GM18867 (cell line): ENCODE data around the gene ADCY3.
"Not testable (repeated sequence)": the region's sequence is repeated elsewhere in the genome, so short reads cannot be mapped to it uniquely, and the experiment has no call there.

Source experiments
- ATAC-seq: cut with Tn5 transposase; IDR thresholded peaks from one replicate; pipeline ENCODE4 v1.9.1; 2021; ENCODE audit warnings: mild to moderate bottlenecking, moderate library complexity; ENCODE audit not compliant: unreplicated experiment

The ADCY3 gene

GRCh38 chr2:24852431-24853020 lies 67.5 kb downstream of the ADCY3 start:
- ATAC-seq = no peak

GRCh38 chr2:24852026-24852425 lies 68.0 kb downstream of the ADCY3 start:
- ATAC-seq = no peak

DNA sequence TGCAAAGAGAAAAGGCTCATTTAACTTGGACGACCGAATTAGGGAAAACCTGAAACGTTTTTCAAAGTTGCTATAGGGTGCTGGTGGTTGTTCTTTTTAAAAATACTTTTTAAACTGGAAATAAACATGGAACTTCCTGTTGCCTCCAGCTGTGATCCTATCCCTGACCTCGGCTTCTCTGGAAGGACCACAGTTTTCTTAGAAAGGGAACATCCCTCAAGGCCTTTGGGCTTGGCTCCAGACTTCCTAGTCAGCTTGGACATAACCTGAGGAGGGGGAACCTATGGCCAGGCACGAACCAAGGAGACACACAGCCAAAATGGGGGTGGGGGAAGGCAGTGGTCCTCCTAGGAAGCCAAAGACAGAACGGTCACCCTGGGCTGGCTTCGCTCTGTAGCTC lies 69.1 kb downstream of the ADCY3 start:
- ATAC-seq = no peak

DNA sequence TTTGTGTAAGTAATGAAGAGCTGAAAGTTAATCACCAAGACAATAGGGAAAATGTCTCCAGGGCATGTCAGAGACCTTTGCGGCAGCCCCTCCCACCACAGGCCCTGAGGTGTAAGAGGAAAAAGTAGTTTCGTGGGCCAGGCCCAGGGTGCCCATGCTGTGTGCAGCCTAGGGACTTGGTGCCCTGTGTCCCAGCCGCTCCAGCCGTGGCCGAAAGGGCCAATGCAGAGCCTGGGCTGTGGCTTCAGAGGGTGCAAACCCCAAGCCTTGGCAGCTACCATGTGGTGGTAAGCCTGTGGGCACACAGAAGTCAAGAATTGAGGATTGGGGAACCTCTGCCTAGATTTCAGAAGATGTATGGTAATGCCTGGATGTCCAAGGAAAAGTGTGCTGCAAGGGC lies 74.3 kb downstream of the ADCY3 start:
- no peak for ATAC-seq

DNA sequence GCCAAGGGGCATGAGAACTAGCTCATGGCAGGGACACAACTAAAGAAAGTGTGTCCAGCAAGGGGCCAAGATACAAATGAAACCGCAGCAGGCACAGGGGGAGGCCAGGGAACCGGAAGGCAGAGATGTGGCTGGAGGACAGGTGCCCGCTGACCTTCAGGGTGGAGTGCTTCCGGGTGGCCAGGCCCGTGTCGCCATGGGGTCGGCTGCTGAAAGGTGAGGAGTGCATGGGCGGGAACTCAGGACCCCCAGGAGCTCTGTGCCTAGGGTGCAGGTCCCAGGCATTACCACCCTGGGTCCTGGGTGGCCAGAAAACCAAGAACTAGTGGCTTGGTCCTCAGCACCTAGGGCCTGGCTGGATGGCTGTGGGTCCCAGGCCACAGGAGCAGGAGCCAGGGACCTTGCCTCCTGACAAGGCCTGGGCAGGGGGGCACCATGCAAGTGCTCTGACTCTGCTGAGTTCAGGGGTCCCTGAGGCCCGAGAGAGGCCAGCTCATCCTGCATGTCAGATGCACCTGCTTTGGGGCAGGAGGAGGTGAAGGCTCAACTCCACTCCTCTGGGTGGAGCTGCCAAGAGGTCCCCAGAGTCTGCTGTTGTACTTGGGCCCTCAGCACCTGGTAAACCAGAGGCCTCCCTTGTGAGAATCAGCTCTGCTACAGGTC lies 75.9 kb downstream of the ADCY3 start:
- no peak for ATAC-seq

GRCh38 chr2:24843330-24843860 lies 76.6 kb downstream of the ADCY3 start:
- no peak for ATAC-seq

DNA sequence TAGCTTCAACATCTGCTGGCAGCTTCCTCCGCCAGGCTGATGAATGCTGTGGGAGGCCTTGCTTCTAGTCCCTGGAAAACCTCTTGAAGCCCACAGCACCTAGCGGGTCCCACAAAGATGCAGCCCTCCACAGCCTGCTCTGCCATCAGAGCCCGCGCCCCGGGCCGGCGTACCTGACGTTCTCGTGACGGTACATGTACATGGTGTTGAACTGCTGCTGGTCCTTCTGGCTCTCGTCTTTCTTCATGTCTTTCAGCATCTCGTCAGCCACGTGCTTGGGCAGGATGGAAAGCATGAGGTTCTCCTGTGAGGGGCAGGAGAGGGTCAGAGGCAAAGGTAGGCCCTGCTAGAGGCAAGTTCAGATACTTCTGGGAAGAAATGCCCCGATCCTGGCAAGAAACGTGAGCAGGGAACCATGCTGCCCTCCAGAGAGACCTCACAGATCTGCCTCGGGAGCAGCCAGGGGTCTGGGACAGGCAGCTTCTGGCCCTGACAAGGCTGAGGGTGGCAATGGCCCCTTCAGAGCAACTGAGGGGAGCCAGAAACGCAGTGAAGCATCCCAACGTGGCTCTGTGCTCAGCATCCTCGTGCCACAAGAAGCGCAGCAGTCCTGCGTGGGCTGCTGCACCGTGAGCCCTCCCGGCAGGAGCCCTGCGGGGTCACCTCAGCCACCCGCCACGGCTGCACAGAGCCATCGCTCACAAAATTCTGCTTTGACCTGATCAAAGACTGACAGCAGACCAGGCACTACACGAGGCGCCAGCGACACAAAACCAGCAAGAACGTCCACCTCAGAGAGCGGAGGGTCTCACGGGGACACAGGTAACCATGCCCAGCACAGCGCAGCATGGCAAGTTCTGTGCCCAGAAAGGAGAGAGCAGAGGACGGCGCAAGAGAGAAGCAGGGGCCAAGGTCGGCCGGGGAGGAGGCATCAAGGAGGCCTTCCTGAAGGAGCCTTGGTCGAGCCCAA lies 77.7 kb downstream of the ADCY3 start:
- no peak for ATAC-seq

DNA sequence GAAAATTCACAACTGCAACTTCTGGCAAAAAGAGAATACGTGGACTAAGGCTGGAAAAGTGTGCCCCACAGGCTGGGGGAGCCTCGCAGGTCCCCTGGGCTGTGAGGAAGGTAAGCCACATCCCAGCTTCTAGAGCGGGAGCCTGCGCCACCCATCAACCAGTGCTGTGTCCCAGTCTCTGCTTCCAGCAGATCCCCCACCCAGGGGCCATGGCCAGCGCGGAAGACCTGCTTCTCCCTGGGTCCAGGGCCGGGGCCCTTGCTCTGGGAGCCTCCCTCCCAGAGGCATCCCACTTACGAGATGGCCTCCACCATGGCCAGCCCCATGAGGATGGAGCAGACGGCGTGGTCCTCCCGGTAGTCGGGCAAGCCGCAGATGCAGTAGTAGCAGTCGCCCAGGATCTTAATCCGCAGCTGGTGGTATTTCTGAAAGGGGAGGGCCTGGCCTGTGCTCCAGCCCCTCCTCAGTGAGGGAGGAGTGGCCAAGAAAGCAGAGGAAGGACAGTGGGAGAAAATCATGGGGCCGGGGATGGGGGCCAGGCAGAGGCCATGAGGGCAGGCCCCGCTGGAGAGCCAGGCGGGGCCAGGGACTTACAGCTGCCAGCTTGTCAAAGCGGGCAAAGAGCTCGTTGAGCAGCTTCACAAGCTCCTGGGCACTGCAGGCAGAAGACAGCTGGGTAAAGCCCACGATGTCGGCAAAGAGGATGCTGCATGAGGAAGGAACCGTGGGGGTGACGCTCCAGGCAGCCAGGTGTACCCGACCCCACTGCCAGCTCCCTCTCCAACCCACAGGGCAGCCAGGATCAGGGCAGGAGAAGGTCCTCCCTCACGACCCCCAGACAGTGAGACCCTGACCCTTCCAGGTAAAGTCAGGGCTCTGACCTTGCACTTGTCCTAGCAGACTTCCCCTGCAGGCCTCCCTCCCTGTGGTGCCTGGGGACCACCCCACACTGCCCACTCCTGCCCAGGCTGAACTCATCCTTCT lies 78.8 kb downstream of the ADCY3 start:
- no peak for ATAC-seq

DNA sequence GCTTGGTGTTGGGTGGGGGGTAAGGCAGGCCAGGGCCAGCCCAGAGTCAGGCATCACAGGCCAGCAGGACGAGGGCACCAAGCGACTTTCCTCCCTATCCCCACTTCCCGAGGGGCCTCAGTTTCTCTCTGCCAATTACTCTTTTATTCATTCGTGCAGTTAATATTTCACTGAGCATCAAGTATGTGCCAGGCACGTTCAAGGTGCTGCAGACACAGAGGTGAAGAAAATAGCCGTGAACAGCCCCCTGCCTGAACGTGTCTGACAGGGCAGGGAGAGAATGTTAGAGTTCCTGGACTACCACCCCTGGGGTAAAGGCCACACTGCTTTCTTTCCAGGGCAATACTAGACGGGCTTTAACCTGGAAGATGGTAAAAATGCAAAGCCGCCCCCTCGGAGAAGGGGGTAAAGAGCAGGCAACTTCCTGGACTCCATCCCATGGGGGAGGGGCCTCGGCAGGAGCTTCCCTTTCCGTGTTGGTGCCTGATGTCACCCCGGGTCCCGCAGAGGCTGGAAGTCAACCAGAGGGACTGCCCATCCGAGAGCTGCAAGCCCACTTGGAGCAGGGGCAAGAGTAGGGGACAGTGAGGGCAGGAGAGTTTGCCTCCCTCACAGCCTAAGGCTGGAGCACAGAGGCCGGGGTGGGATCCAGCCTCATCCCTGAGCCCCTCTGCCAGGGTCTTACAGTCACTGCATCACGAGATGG lies 79.7 kb downstream of the ADCY3 start:
- no peak for ATAC-seq

DNA sequence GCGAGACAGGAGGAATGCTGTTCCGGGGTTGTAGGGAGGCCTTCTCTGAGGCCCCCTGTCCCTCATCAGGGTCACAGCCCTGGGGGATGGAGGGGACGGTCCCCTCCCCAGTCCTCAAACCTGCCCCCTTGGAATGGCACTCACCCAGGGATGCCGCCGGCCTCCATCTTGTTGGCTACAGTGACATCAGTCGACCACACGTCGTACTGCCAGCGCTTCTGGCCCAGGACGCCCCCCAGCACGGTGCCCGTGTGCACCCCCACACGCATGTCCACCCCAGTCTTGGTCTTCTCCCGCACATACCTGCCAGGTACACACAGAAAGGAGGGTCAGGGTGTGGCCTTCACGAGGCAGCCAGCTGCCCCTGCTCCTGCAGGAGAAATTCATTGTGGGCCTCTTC lies 80.3 kb downstream of the ADCY3 start:
- ATAC-seq = no peak

GRCh38 chr2:24838541-24838940 lies 81.5 kb downstream of the ADCY3 start:
- ATAC-seq = no peak

- ATAC-seq = no peak
These were observed 82.0 kb downstream of the ADCY3 start for GRCh38 chr2:24837996-24838513.

- ATAC-seq = no peak
These were observed 83.3 kb downstream of the ADCY3 start for GRCh38 chr2:24836706-24837105.

DNA sequence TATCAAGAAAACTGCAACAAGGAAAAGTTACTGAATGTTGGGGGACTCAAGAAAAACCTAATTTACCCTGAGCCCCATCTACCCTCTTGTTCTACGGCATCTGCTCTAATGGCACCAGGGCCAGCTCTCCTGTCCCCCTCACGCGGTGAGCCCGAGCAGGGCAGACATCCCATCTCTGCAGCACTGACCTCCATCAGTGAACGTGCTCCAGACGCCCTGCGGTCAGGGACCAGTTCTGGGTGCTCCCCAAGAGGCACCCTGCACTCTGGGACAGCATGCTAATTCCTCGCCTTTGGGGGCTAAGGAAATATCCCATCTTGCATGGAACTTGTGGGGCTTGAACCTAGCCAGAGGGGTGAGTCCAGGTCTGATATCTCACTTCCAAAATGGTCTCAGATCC lies 83.8 kb downstream of the ADCY3 start:
- ATAC-seq = no peak

- not testable (repeated sequence) for ATAC-seq
These were observed 84.6 kb downstream of the ADCY3 start for GRCh38 chr2:24835411-24835810.

DNA sequence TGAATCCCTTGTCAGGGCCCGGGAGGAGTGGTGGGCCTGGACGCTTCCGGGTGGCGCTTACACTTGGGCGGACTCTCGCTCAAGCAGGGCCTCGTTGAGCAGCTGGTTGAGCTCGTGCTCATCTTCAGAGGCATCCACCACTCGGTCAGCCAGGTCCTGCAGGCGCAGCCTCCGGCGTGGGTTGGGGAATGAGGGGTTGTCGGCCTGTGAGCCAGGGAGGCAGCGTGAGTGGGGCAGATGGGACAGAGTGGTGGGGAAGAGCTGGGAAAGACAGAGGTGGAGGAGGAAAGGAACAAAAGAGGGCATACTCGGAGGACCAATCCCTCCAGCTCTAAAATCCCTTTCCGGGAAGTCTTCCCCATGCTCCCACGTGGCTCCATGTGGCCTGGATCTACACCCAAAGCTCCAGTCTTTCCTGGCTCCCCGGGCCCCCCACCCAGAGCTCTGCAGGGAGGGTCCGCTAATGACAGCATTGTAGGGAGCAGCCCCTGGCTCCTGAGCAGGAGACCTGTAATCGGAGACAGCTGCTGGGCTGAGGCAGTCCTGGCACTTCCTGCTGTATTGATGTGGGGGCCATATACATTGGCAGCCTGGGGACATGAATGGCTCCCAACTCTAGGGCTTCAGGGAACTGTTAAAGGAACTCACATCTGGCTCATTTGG lies 85.2 kb downstream of the ADCY3 start:
- no peak for ATAC-seq

DNA sequence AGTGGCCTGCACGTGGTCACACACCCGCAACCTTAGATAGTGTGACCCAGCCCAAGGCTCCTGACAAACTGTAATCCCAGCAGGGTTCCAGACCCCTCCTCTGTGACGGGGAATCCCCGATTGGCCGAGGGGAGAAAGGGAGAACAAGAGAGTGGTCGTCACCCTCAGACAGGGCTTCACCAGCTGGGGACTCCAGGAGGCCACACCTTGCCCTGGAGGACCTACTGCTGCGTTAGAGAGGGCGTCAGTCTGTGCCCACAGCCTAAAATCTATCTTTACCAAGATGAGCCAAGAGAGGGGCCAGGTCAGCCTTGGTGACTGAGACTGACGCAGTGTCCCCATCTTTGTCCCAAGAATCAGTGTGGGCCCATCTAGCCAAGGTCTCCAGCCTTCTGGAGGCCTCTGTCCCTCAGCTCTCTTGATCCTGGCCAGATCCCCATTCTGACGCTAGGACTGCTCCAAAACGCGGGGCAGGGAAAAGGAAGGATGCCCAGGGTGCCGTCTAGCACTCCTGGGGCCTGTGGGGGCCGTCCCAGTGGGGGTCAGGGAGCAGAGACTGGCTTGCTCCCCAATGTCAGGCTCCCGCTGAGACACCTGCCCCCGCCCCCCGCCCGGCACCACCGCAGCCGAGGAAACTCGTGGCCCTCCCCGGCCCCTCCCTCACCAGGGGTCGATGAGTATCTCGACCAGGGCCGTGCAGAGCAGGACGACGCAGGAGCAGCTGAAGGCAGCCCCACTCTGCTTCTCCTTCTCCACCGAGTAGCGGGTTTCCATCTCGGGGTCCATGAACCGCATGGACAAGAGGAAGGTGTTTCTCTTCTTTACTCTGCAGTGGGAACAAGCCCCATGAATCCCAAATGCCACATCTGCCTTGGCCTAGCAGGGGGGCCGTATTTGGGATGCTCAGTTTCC lies 86.0 kb downstream of the ADCY3 start:
- ATAC-seq = no peak
